Mucosa of stomach (tissue), 1 donor: ENCODE data around the gene PGR.

Experiments
- H3K27me3 ChIP-seq: one replicate; pipeline ENCODE4 v1.7.0; 2013; ENCODE audit warnings: mild to moderate bottlenecking, low read length; ENCODE audit not compliant: control insufficient read depth, insufficient read depth
- H3K36me3 ChIP-seq: one replicate; pipeline ENCODE4 v1.7.0; 2013; ENCODE audit warnings: low read length; ENCODE audit not compliant: control insufficient read depth, insufficient read depth
- H3K4me1 ChIP-seq: one replicate; pipeline ENCODE4 v1.7.0; 2013; ENCODE audit warnings: mild to moderate bottlenecking, low read length; ENCODE audit not compliant: control insufficient read depth, insufficient read depth
- H3K4me3 ChIP-seq: one replicate; pipeline ENCODE4 v1.7.0; 2013; ENCODE audit warnings: low read length
- H3K9ac ChIP-seq: one replicate; pipeline ENCODE4 v1.7.0; 2013; ENCODE audit warnings: mild to moderate bottlenecking, low read length, moderate library complexity
- H3K9me3 ChIP-seq: one replicate; pipeline ENCODE4 v1.7.0; 2013; ENCODE audit warnings: mild to moderate bottlenecking, low read length, moderate library complexity; ENCODE audit not compliant: control insufficient read depth
- donor health status: Pancreatic carcinoma.

The PGR gene

GRCh38 chr11:101115671-101116160 lies 13.9 kb downstream of the PGR start:
- Histone ChIP-seq H3K9ac (no peak overlapping the region), H3K27me3 (no peaks in the 10 kb centered on the region), H3K4me1 (no peaks in the 10 kb centered on the region), H3K9me3 (no peaks in the 10 kb centered on the region), H3K4me3 (no peak overlapping the region), H3K36me3 (no peaks in the 10 kb centered on the region)

- no peaks in the 10 kb centered on the region for H3K4me1 ChIP-seq
Observed at GRCh38 chr11:101113540-101113939, 16.1 kb downstream of the PGR start.

DNA sequence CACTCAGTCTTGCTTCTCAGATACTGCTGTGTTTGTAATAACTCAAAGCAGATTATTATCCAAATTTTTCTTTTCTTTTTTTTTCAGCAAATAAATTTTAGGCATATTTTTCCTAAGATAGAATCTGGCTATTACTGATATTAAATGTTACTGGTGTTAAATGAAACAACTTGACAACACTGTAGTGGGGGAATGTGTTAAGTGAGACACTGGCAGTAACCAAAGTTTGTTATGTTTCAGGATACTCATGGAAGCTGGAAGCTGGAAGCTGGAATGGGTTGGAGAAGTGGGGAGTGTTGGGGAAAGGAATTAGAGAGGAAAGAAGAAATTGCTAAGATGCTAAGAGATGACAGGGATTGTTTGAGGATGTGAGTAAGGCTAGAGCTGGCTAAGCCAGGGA lies 24.9 kb downstream of the PGR start:
- Histone ChIP-seq H3K9me3 (no peaks in the 10 kb centered on the region), H3K36me3 (no peaks in the 10 kb centered on the region), H3K4me3 (no peak overlapping the region), H3K4me1 (no peaks in the 10 kb centered on the region), H3K9ac (no peak overlapping the region), H3K27me3 (no peaks in the 10 kb centered on the region)

More at GRCh38 chr11:101113540-101113939, 16.1 kb downstream of the PGR start:
- Histone ChIP-seq H3K9ac (no peak overlapping the region), H3K27me3 (no peaks in the 10 kb centered on the region), H3K4me3 (no peak overlapping the region), H3K9me3 (no peaks in the 10 kb centered on the region), H3K36me3 (no peaks in the 10 kb centered on the region)

DNA sequence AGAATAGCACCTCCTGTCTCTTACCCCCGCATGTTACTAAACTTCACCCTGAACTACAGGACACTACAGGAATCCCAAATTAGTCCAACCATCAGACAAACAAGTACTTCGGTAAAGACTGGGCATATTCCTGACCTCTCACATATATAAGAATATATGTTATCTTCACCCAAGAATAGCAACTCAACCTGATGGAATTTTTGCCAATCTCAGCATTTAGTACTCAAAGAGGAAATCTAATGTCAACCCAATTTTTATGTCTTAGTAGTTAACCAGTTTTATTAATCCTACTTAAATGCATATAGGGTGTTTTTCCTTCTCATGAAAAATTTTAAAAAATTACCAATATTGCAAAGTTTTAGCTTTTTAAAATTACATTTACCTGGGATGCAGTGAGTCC lies 26.2 kb downstream of the PGR start:
- no peaks in the 10 kb centered on the region for H3K9me3 ChIP-seq
- H3K4me3 ChIP-seq = no peak overlapping the region
- H3K36me3 ChIP-seq = no peaks in the 10 kb centered on the region
- no peak overlapping the region for H3K9ac ChIP-seq
- H3K27me3 ChIP-seq = no peaks in the 10 kb centered on the region
- H3K4me1 ChIP-seq = no peaks in the 10 kb centered on the region

DNA sequence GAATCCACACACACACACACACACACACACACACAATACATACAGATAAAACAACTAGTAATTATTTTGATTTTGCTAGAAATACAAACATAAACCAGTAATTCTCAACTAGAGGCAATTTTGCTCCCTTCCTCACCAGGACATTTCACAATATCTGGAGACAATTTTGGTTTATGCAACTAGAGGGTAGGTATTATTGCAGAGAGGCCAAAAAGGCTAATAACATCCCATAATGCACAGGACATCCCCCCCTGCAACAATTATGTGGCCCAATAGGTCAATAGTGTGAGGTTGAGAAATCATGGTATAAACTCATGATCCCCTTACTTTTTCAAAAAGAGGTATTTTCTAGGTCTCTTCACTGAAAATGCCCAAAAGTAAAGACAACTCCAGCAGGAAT lies 29.0 kb downstream of the PGR start:
- Histone ChIP-seq H3K4me1 (no peaks in the 10 kb centered on the region), H3K27me3 (no peaks in the 10 kb centered on the region)

DNA sequence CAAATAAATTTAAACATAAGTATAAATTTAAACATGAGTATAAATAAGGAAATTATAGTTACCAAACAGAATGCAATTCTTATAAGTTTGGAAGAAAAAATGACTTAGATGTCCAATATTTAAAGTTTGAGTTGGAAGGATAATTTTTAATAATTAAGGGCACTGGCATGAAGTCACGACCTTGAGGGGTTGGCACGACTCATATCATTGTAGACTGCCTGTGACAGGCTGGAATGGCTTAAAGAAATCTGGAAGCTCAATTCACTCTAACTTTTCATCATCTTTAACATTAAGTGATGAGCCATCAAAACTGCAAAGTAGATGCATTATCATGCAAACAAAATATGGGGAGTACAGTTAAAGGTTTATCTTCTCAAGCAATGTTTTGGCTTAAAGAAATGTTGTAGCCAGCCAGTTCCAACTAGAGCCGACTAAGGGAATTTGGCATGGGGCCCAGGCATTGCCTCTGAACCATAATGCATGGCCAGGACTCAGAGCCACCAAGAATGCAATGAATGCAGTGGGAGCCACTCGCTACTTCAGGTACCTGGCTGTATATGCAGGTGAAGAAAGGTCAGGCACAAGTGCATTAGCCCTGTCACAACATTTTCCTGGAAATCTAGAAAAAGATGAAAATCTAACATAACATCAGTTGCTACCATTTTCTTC lies 33.4 kb downstream of the PGR start:
- no peaks in the 10 kb centered on the region for H3K4me1 ChIP-seq
- no peaks in the 10 kb centered on the region for H3K36me3 ChIP-seq
- H3K27me3 ChIP-seq = no peaks in the 10 kb centered on the region
- H3K9ac ChIP-seq = no peak overlapping the region
- H3K9me3 ChIP-seq = no peaks in the 10 kb centered on the region
- no peak overlapping the region for H3K4me3 ChIP-seq

More for the DNA sequence above, 29.0 kb downstream of the PGR start:
- Histone ChIP-seq H3K9ac (no peak overlapping the region), H3K4me3 (no peak overlapping the region), H3K9me3 (no peaks in the 10 kb centered on the region), H3K36me3 (no peaks in the 10 kb centered on the region)

- H3K9me3 ChIP-seq = no peaks in the 10 kb centered on the region
- no peaks in the 10 kb centered on the region for H3K4me1 ChIP-seq
- H3K27me3 ChIP-seq = no peaks in the 10 kb centered on the region
- H3K36me3 ChIP-seq = no peaks in the 10 kb centered on the region
- no peak overlapping the region for H3K4me3 ChIP-seq
- no peak overlapping the region for H3K9ac ChIP-seq
Observed at GRCh38 chr11:101091781-101092180, 37.8 kb downstream of the PGR start.

- no peaks in the 10 kb centered on the region for H3K27me3 ChIP-seq
- H3K9me3 ChIP-seq = no peaks in the 10 kb centered on the region
- no peaks in the 10 kb centered on the region for H3K36me3 ChIP-seq
- H3K4me1 ChIP-seq = no peaks in the 10 kb centered on the region
- no peak overlapping the region for H3K4me3 ChIP-seq
- H3K9ac ChIP-seq = no peak overlapping the region
Observed at GRCh38 chr11:101090679-101091270, 38.8 kb downstream of the PGR start.

DNA sequence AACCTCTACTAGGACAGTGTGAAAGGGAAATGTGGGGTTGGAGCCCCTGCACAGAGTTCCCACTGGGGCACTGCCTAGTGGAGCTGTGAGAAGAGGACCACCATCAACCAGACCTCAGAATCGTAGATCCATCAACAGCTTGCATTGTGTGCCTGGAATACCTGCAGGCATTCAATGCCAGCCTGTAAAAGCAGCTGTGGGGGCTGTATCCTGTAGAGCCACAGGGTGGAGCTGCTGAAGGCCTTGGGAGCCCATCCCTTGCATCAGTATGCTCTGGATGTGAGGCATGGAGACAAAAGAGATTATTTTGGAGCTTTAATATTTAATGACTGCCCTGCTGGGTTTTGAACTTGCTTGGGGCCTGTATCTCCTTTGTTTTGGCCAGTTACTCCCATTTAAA lies 46.3 kb downstream of the PGR start:
- Histone ChIP-seq H3K4me1 (no peaks in the 10 kb centered on the region), H3K9me3 (no peaks in the 10 kb centered on the region), H3K9ac (no peak overlapping the region), H3K4me3 (no peak overlapping the region), H3K27me3 (no peaks in the 10 kb centered on the region), H3K36me3 (no peaks in the 10 kb centered on the region)

- Histone ChIP-seq H3K9ac (no peak overlapping the region), H3K36me3 (no peaks in the 10 kb centered on the region), H3K9me3 (no peaks in the 10 kb centered on the region), H3K4me3 (no peak overlapping the region), H3K4me1 (no peaks in the 10 kb centered on the region), H3K27me3 (no peaks in the 10 kb centered on the region)
Observed at GRCh38 chr11:101082813-101083212, 46.8 kb downstream of the PGR start.

GRCh38 chr11:101063706-101064105 lies 65.9 kb downstream of the PGR start:
- Histone ChIP-seq H3K36me3 (no peaks in the 10 kb centered on the region), H3K27me3 (no peaks in the 10 kb centered on the region), H3K4me1 (no peaks in the 10 kb centered on the region), H3K4me3 (no peak overlapping the region), H3K9me3 (no peaks in the 10 kb centered on the region), H3K9ac (no peak overlapping the region)

DNA sequence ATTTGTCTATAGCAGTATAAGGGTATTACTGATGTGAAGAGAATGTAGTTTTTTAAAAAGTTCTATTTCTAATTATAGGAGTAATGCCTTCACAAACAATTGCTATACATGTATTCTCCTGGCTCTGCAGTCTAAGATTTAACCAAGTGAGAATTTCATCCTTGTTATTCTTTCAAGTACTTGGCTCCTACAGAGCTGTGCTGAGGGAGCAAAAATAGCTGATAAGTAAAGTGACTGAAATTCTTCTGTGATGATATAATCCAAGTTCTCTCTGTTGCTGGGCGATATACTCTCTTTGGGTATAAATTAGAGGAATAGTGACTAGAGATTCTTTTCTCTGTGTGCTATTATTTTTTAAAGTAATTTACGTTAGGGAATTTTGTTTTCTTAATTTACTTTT lies 68.0 kb downstream of the PGR start:
- Histone ChIP-seq H3K4me3 (no peak overlapping the region), H3K27me3 (no peaks in the 10 kb centered on the region), H3K9ac (no peak overlapping the region), H3K9me3 (no peaks in the 10 kb centered on the region), H3K36me3 (no peaks in the 10 kb centered on the region), H3K4me1 (no peaks in the 10 kb centered on the region)
